Measurements from ENCODE around the gene RMC1. TPM values are rescaled to one million over a fixed set of nuclear protein-coding genes. Genes with fewer than 3 reads are reported as not detected.

Gene RMC1
- total and polyA plus RNA-seq, 4 donors: 15.6 to 24.7 (median 20.8) TPM

DNA sequence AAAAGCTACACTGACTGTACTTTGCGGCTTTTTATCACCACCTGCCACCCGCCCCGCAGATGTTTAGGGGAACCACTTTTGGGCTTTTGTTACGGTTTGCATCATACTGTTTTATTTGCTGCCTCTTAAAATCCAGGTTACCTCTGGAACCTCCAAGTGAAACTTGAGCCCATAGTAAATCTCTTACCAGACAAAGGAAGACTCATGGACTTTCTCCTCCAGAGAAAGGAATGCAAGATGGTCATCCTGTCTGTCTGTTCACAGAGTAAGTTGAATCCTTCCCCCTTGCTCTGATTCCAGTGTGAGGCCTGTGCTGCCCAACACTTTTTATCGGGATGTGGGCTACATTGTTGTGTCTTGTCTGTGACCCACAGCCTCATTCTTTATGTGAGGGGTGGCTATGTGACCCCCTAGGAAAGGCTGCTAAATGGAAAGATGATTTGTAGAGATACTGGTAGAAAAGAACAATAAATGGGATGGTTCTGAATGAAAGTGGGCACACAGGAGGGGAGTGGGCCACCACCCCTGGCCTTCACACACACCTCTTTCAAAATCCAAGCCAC lies 23.3 kb downstream of the RMC1 start:
- WGBS: 97% methylated on average over 5 of the region's 5 CpGs
- TF ChIP-seq, protein P1, sequence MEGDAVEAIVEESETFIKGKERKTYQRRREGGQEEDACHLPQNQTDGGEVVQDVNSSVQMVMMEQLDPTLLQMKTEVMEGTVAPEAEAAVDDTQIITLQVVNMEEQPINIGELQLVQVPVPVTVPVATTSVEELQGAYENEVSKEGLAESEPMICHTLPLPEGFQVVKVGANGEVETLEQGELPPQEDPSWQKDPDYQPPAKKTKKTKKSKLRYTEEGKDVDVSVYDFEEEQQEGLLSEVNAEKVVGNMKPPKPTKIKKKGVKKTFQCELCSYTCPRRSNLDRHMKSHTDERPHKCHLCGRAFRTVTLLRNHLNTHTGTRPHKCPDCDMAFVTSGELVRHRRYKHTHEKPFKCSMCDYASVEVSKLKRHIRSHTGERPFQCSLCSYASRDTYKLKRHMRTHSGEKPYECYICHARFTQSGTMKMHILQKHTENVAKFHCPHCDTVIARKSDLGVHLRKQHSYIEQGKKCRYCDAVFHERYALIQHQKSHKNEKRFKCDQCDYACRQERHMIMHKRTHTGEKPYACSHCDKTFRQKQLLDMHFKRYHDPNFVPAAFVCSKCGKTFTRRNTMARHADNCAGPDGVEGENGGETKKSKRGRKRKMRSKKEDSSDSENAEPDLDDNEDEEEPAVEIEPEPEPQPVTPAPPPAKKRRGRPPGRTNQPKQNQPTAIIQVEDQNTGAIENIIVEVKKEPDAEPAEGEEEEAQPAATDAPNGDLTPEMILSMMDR (IDR thresholded peaks at IDR 0.05; ENCODE audit: low read depth, low read length, missing input control): no peak
- Histone ChIP-seq H3K4me1 (ENCODE audit: control insufficient read depth in 4 of 4, insufficient read depth in 4 of 4, low read length in 3 of 4) (peaks cover 0 to 12% (median 5%) of the 10 kb centered on the region in 4 donors), H3K36me3 (ENCODE audit: control insufficient read depth in 4 of 4, insufficient read depth in 3 of 4, low read depth in 1 of 4, low read length in 3 of 4) (peaks cover 15 to 65% (median 54%) of the 10 kb centered on the region in 4 donors), H3K9me3 (ENCODE audit: control insufficient read depth in 4 of 4, low read length in 3 of 4) (no peaks in the 10 kb centered on the region), H3K9ac (ENCODE audit: low read depth in 1 of 2, low read length in 2 of 2) (no peak overlapping the region), H3K27me3 (ENCODE audit: control insufficient read depth in 4 of 4, insufficient read depth in 4 of 4, low read length in 3 of 4) (no peaks in the 10 kb centered on the region), H3K4me3 (ENCODE audit: low read depth in 1 of 3, low read length in 3 of 3) (no peak overlapping the region), H3K27ac (ENCODE audit: low read depth in 1 of 2, low read length in 2 of 2) (no peak overlapping the region)
- no peak for DNase-seq (ENCODE audit: low spot score)

DNA sequence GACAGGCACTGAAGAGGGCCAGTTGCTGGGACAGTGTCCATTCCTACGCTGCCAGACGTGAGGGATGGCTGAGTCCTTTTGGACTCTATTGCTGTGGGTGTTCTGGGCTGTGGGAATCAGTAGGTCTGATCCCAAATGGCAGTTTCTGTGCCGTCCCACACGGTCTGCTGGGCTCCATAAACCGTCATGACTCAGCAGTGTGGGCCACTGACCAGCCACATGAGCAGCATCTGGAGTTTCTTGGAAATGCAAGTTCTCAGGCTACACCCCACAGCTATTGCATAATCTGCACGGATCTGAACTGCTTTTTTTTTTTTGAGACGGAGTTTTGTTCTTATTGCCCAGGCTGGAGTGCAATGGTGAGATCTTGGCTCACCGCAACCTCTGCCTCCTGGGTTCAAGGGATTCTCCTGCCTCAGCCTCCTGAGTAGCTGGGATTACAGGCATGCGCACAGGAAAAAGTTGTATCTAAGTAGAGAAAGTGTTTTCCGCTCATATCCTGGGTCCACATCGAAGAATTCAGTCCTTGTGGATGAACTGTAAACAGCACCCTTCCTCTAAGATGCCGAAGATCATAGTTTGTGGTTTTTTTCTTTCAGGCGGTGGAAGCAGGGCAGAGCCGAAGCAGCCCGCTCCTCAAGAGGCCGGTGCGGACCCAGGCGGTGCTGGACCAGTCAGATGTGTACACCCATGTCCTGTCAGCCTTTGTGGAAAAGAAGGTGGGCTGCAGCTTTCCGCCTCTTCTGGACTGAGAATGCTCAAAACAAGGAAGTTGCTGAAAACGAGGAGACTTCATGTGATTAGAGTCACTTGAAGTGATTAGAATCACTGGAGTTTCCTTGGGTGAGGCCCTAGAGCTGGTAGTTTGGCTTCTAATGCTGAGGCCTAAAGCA lies 25.5 kb downstream of the RMC1 start:
- H3K9me3 ChIP-seq (ENCODE audit: control insufficient read depth in 4 of 4, low read length in 3 of 4): no peaks in the 10 kb centered on the region
- peaks cover 10 to 73% (median 67%) of the 10 kb centered on the region in 4 donors for H3K36me3 ChIP-seq (ENCODE audit: control insufficient read depth in 4 of 4, insufficient read depth in 3 of 4, low read depth in 1 of 4, low read length in 3 of 4)
- 87% methylated on average over 20 of the region's 20 CpGs for WGBS

More for the DNA sequence above, 25.5 kb downstream of the RMC1 start:
- Histone ChIP-seq H3K9ac (ENCODE audit: low read depth in 1 of 2, low read length in 2 of 2) (no peak overlapping the region), H3K27ac (ENCODE audit: low read depth in 1 of 2, low read length in 2 of 2) (no peak overlapping the region), H3K4me3 (ENCODE audit: low read depth in 1 of 3, low read length in 3 of 3) (no peak overlapping the region), H3K4me1 (ENCODE audit: control insufficient read depth in 4 of 4, insufficient read depth in 4 of 4, low read length in 3 of 4) (peaks cover 0 to 9% (median 5%) of the 10 kb centered on the region in 4 donors), H3K27me3 (ENCODE audit: control insufficient read depth in 4 of 4, insufficient read depth in 4 of 4, low read length in 3 of 4) (no peaks in the 10 kb centered on the region)
- no peak for DNase-seq (ENCODE audit: low spot score)
- TF ChIP-seq, protein P1 (IDR thresholded peaks at IDR 0.05; ENCODE audit: low read depth, low read length, missing input control): no peak
- no peak for TF ChIP-seq GABPA (IDR thresholded peaks at IDR 0.05 in 1 of 2, conservative IDR thresholded peaks at IDR 0.05 in 1 of 2)
- no peak for TF ChIP-seq RXRA (IDR thresholded peaks at IDR 0.05)
- no peak for TF ChIP-seq EGR1 (IDR thresholded peaks at IDR 0.05; ENCODE audit: low read depth in 2 of 2)
- no peak for TF ChIP-seq FOXA2 (IDR thresholded peaks at IDR 0.05)
- TF ChIP-seq NR2F2 (IDR thresholded peaks at IDR 0.05): no peak
- no peak for TF ChIP-seq FOXA1 (IDR thresholded peaks at IDR 0.05)
- TF ChIP-seq, protein P2, sequence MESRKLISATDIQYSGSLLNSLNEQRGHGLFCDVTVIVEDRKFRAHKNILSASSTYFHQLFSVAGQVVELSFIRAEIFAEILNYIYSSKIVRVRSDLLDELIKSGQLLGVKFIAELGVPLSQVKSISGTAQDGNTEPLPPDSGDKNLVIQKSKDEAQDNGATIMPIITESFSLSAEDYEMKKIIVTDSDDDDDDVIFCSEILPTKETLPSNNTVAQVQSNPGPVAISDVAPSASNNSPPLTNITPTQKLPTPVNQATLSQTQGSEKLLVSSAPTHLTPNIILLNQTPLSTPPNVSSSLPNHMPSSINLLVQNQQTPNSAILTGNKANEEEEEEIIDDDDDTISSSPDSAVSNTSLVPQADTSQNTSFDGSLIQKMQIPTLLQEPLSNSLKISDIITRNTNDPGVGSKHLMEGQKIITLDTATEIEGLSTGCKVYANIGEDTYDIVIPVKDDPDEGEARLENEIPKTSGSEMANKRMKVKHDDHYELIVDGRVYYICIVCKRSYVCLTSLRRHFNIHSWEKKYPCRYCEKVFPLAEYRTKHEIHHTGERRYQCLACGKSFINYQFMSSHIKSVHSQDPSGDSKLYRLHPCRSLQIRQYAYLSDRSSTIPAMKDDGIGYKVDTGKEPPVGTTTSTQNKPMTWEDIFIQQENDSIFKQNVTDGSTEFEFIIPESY (IDR thresholded peaks at IDR 0.05): no peak
